Colonic mucosa (tissue), 4 donors: ENCODE results near the gene IP6K2. TPM values are rescaled to one million over a fixed set of nuclear protein-coding genes. Genes with fewer than 3 reads are reported as not detected.

Experiments used
- DNase-seq: peaks from one replicate; pipeline ENCODE4 v3.0.0-alpha.2; 2020
- H3K27ac ChIP-seq: fragments of 200-600 bp; one replicate; pipeline ENCODE4 v1.8.0; 2021
- H3K27me3 ChIP-seq: fragments of 200-600 bp; one replicate; pipeline ENCODE4 v1.8.0; 2021
- H3K36me3 ChIP-seq: fragments of 200-600 bp; one replicate; pipeline ENCODE4 v1.8.0; 2021
- H3K4me1 ChIP-seq: fragments of 200-600 bp; one replicate; pipeline ENCODE4 v1.8.0; 2021; ENCODE audit warnings: mild to moderate bottlenecking
- H3K4me3 ChIP-seq: fragments of 200-600 bp; one replicate; pipeline ENCODE4 v1.8.0; 2021
- H3K9ac ChIP-seq, 2 donors: one replicate each; pipeline ENCODE4 v1.7.0; 2013; ENCODE audit warnings: control low read depth in 2 of 2, low read depth in 2 of 2, low read length in 2 of 2
- H3K9me3 ChIP-seq: fragments of 200-600 bp; one replicate; pipeline ENCODE4 v1.8.0; 2021
- CTCF ChIP-seq: fragments of 200-600 bp; IDR thresholded peaks from one replicate; pipeline ENCODE4 v1.8.0; 2022; ENCODE audit warnings: antibody characterized with exemption, mild to moderate bottlenecking
- intact Hi-C: fragments of 100-400 bp; cut with DNase I; formaldehyde crosslinking; loops from one replicate; pipeline ENCODE4 v1.14.1; 2022
- microRNA-seq: library from miRNA; unstranded; fragments of <30 nt; microRNA quantifications from one replicate; pipeline ENCODE4, GENCODE V29; 2019
- total RNA-seq, 2 donors: library from RNA; stranded (reverse); fragmentation: NEBNext Ultra II Directional in 1 of 2; extraction: Animal tissue kit (Norgen Biotek cat#: 25700) in 1 of 2; gene quantifications; one replicate each; pipeline ENCODE4 v1.2.1, GENCODE V29; 2021
- donor health status: healthy.
- donor health status: DM: no; HTN: no; CAD: no.
- donor health status: DM: no; HTN: no; CAD: no.

The IP6K2 gene
- total RNA-seq, 2 donors from 2014 or later = 101 to 134 TPM

- Histone ChIP-seq H3K36me3 (no peaks in the 10 kb centered on the region), H3K9me3 (no peaks in the 10 kb centered on the region), H3K27me3 (no peaks in the 10 kb centered on the region), H3K4me1 (no peaks in the 10 kb centered on the region), H3K4me3 (no peak overlapping the region), H3K9ac (no peak overlapping the region), H3K27ac (no peak overlapping the region)
- intact Hi-C loops = no loop called here
- no peak for DNase-seq
- TF ChIP-seq CTCF = no peak
These were observed 71.9 kb downstream of the IP6K2 start for GRCh38 chr3:48644898-48645760.

- Histone ChIP-seq H3K36me3 (no peaks in the 10 kb centered on the region), H3K4me1 (no peaks in the 10 kb centered on the region), H3K9ac (no peak overlapping the region), H3K4me3 (no peak overlapping the region), H3K9me3 (no peaks in the 10 kb centered on the region), H3K27ac (no peak overlapping the region), H3K27me3 (no peaks in the 10 kb centered on the region)
- DNase-seq = no peak
- intact Hi-C loops = no loop called here
- no peak for TF ChIP-seq CTCF
These were observed 74.4 kb downstream of the IP6K2 start for GRCh38 chr3:48642605-48643004.

GRCh38 chr3:48641396-48641795 is 75.6 kb downstream of the IP6K2 start:
- intact Hi-C loops = no loop called here
- no peaks in the 10 kb centered on the region for H3K4me1 ChIP-seq
- no peak overlapping the region for H3K4me3 ChIP-seq
- no peak for DNase-seq
- H3K27ac ChIP-seq = no peak overlapping the region
- no peak for TF ChIP-seq CTCF
- no peaks in the 10 kb centered on the region for H3K9me3 ChIP-seq
- H3K36me3 ChIP-seq = no peaks in the 10 kb centered on the region
- H3K27me3 ChIP-seq = no peaks in the 10 kb centered on the region
- H3K9ac ChIP-seq = no peak overlapping the region

GRCh38 chr3:48639944-48640606 is 76.9 kb downstream of the IP6K2 start:
- Histone ChIP-seq H3K4me1 (no peaks in the 10 kb centered on the region), H3K36me3 (no peaks in the 10 kb centered on the region), H3K9ac (no peak overlapping the region), H3K4me3 (no peak overlapping the region), H3K27ac (no peak overlapping the region), H3K27me3 (no peaks in the 10 kb centered on the region), H3K9me3 (no peaks in the 10 kb centered on the region)
- DNase-seq = no peak
- intact Hi-C loops = loop anchor here (10.0 kb wide), 1 partner anchor 175 kb away; a partner anchor contains a TSS
- no peak for TF ChIP-seq CTCF

Small RNA genes lying within 50 kb of the gene (microRNA-seq; reads per million reads assigned to microRNA genes)
- not detected for gene MIR4793

Other genes starting within 250 kb of the IP6K2 start
- 100 to 1,000 TPM; 115 to 123 TPM for gene SHISA5, start 213.0 kb downstream of the IP6K2 start, total RNA-seq
- 10 to 100 TPM in 1 of 2 donors, 1 to 10 TPM in 1; 8.1 to 51.0 TPM for gene PFKFB4, start 160.4 kb downstream of the IP6K2 start, total RNA-seq
- not detected for gene UCN2, start 153.4 kb downstream of the IP6K2 start, total RNA-seq
- gene COL7A1, start 121.9 kb downstream of the IP6K2 start, total RNA-seq = 1 to 10 TPM; 3.8 to 5.1 TPM
- gene UQCRC1, start 107.6 kb downstream of the IP6K2 start, total RNA-seq = 100 to 1,000 TPM; 682 to 753 TPM
- gene TMEM89, start 95.5 kb downstream of the IP6K2 start, total RNA-seq = under 1 TPM in 1 of 2 donors, not detected in 1; 0.42 TPM
- gene SLC26A6, start 81.8 kb downstream of the IP6K2 start, total RNA-seq = 100 to 1,000 TPM in 1 of 2 donors, 10 to 100 TPM in 1; 94.9 to 112 TPM
- gene CELSR3, start 54.3 kb downstream of the IP6K2 start, total RNA-seq = 1 to 10 TPM; 1.3 to 2.0 TPM
- 10 to 100 TPM; 24.3 to 29.7 TPM for gene NCKIPSD, start 31.3 kb downstream of the IP6K2 start, total RNA-seq
- gene PRKAR2A, start 130.7 kb upstream of the IP6K2 start, total RNA-seq = 100 to 1,000 TPM in 1 of 2 donors, 10 to 100 TPM in 1; 66.8 to 117 TPM
- 10 to 100 TPM; 28.6 to 31.5 TPM for gene SLC25A20, start 181.7 kb upstream of the IP6K2 start, total RNA-seq
- 10 to 100 TPM; 55.6 to 77.4 TPM for gene ARIH2, start 201.6 kb upstream of the IP6K2 start, total RNA-seq